Measurements from ENCODE around the gene PIGP.

The PIGP gene

GRCh38 chr21:37085726-37086125 lies 12.9 kb upstream of the PIGP start:
- peaks cover 9% of the 10 kb centered on the region for H3K36me3 Mint-ChIP-seq
- no peak overlapping the region for H3K4me3 Mint-ChIP-seq
- no peaks in the 10 kb centered on the region for H3K27me3 Mint-ChIP-seq
- H3K9me3 Mint-ChIP-seq: no peaks in the 10 kb centered on the region
- H3K4me1 Mint-ChIP-seq: peaks cover 32% of the 10 kb centered on the region
- no peak overlapping the region for H3K27ac Mint-ChIP-seq

GRCh38 chr21:37082856-37083528 lies 10.1 kb upstream of the PIGP start:
- peaks cover 11% of the 10 kb centered on the region for H3K36me3 Mint-ChIP-seq
- no peaks in the 10 kb centered on the region for H3K27me3 Mint-ChIP-seq
- no peak overlapping the region for H3K27ac Mint-ChIP-seq
- no peak overlapping the region for H3K4me3 Mint-ChIP-seq
- peaks cover 58% of the 10 kb centered on the region for H3K4me1 Mint-ChIP-seq
- no peaks in the 10 kb centered on the region for H3K9me3 Mint-ChIP-seq

GRCh38 chr21:37082375-37082774 lies 9.5 kb upstream of the PIGP start:
- H3K4me1 Mint-ChIP-seq: peaks cover 64% of the 10 kb centered on the region
- no peaks in the 10 kb centered on the region for H3K9me3 Mint-ChIP-seq
- peaks cover 11% of the 10 kb centered on the region for H3K36me3 Mint-ChIP-seq
- no peaks in the 10 kb centered on the region for H3K27me3 Mint-ChIP-seq
- no peak overlapping the region for H3K27ac Mint-ChIP-seq
- H3K4me3 Mint-ChIP-seq: no peak overlapping the region

GRCh38 chr21:37079211-37079824 lies 6.4 kb upstream of the PIGP start:
- Mint-ChIP-seq H3K27ac (no peak overlapping the region), H3K27me3 (no peaks in the 10 kb centered on the region), H3K9me3 (no peaks in the 10 kb centered on the region), H3K36me3 (peaks cover 11% of the 10 kb centered on the region), H3K4me3 (no peak overlapping the region), H3K4me1 (peaks cover 86% of the 10 kb centered on the region)

- no peak overlapping the region for H3K4me3 Mint-ChIP-seq
- H3K27me3 Mint-ChIP-seq: no peaks in the 10 kb centered on the region
- H3K27ac Mint-ChIP-seq: peak overlapping the region; percentile 18
- no peaks in the 10 kb centered on the region for H3K9me3 Mint-ChIP-seq
- H3K4me1 Mint-ChIP-seq: peaks cover 71% of the 10 kb centered on the region
- peaks cover 8% of the 10 kb centered on the region for H3K36me3 Mint-ChIP-seq
Observed at GRCh38 chr21:37077403-37077802, 4.5 kb upstream of the PIGP start.

- H3K27ac Mint-ChIP-seq: no peak overlapping the region
- H3K27me3 Mint-ChIP-seq: no peaks in the 10 kb centered on the region
- no peaks in the 10 kb centered on the region for H3K9me3 Mint-ChIP-seq
- peak overlapping the region; percentile 30 for H3K4me3 Mint-ChIP-seq
- peaks cover 6% of the 10 kb centered on the region for H3K36me3 Mint-ChIP-seq
- peaks cover 72% of the 10 kb centered on the region for H3K4me1 Mint-ChIP-seq
Observed at GRCh38 chr21:37076087-37076850, 3.4 kb upstream of the PIGP start.

GRCh38 chr21:37075214-37075770 lies 2.4 kb upstream of the PIGP start:
- no peaks in the 10 kb centered on the region for H3K27me3 Mint-ChIP-seq
- peaks cover 4% of the 10 kb centered on the region for H3K36me3 Mint-ChIP-seq
- H3K9me3 Mint-ChIP-seq: no peaks in the 10 kb centered on the region
- H3K4me1 Mint-ChIP-seq: peaks cover 74% of the 10 kb centered on the region
- no peak overlapping the region for H3K27ac Mint-ChIP-seq
- H3K4me3 Mint-ChIP-seq: peak overlapping the region; percentile 91

- Mint-ChIP-seq H3K36me3 (peaks cover 3% of the 10 kb centered on the region), H3K4me1 (peaks cover 72% of the 10 kb centered on the region), H3K27ac (peak overlapping the region; percentile 97), H3K9me3 (no peaks in the 10 kb centered on the region), H3K4me3 (peak overlapping the region; percentile 91), H3K27me3 (no peaks in the 10 kb centered on the region)
Observed at GRCh38 chr21:37074546-37074945, 1.7 kb upstream of the PIGP start.

- peak overlapping the region; percentile 97 for H3K27ac Mint-ChIP-seq
- no peaks in the 10 kb centered on the region for H3K9me3 Mint-ChIP-seq
- no peaks in the 10 kb centered on the region for H3K27me3 Mint-ChIP-seq
- peaks cover 2% of the 10 kb centered on the region for H3K36me3 Mint-ChIP-seq
- peak overlapping the region; percentile 91 for H3K4me3 Mint-ChIP-seq
- H3K4me1 Mint-ChIP-seq: peaks cover 68% of the 10 kb centered on the region
Observed at GRCh38 chr21:37074197-37074510, 1.3 kb upstream of the PIGP start.

GRCh38 chr21:37073417-37074196 lies 736 bp upstream of the PIGP start:
- Mint-ChIP-seq H3K4me1 (peaks cover 63% of the 10 kb centered on the region), H3K36me3 (peaks cover 6% of the 10 kb centered on the region), H3K9me3 (no peaks in the 10 kb centered on the region), H3K27ac (peak overlapping the region; percentile 97), H3K27me3 (no peaks in the 10 kb centered on the region), H3K4me3 (peak overlapping the region; percentile 91)

- Mint-ChIP-seq H3K4me1 (peaks cover 52% of the 10 kb centered on the region), H3K4me3 (peak overlapping the region; percentile 86), H3K36me3 (peaks cover 11% of the 10 kb centered on the region), H3K27me3 (no peaks in the 10 kb centered on the region), H3K27ac (peak overlapping the region; percentile 78), H3K9me3 (no peaks in the 10 kb centered on the region)
Observed at GRCh38 chr21:37072274-37072987, 440 bp downstream of the PIGP start.

- Mint-ChIP-seq H3K36me3 (peaks cover 11% of the 10 kb centered on the region), H3K4me3 (peak overlapping the region; percentile 86), H3K27ac (peak overlapping the region; percentile 78), H3K27me3 (no peaks in the 10 kb centered on the region), H3K4me1 (peaks cover 47% of the 10 kb centered on the region), H3K9me3 (no peaks in the 10 kb centered on the region)
Observed at GRCh38 chr21:37071561-37072273, 1.2 kb downstream of the PIGP start.

GRCh38 chr21:37065561-37066177 lies 7.2 kb downstream of the PIGP start:
- Mint-ChIP-seq H3K27me3 (no peaks in the 10 kb centered on the region), H3K36me3 (peaks cover 19% of the 10 kb centered on the region), H3K9me3 (no peaks in the 10 kb centered on the region), H3K4me1 (peaks cover 9% of the 10 kb centered on the region), H3K4me3 (no peak overlapping the region), H3K27ac (no peak overlapping the region)

GRCh38 chr21:37064841-37065240 lies 8.0 kb downstream of the PIGP start:
- H3K27ac Mint-ChIP-seq: no peak overlapping the region
- H3K4me1 Mint-ChIP-seq: peaks cover 1% of the 10 kb centered on the region
- peaks cover 19% of the 10 kb centered on the region for H3K36me3 Mint-ChIP-seq
- no peak overlapping the region for H3K4me3 Mint-ChIP-seq
- H3K9me3 Mint-ChIP-seq: no peaks in the 10 kb centered on the region
- H3K27me3 Mint-ChIP-seq: no peaks in the 10 kb centered on the region
